ENCODE measurements around the gene GPT2. TPM values are rescaled to one million over a fixed set of nuclear protein-coding genes. Genes with fewer than 3 reads are reported as not detected.

Gene GPT2
- 10 to 100 TPM; 32.1 to 48.6 (median 35.7) TPM for polyA plus RNA-seq (ENCODE audit: insufficient read depth in 1 of 5, insufficient read length in 5 of 5, low replicate concordance in 1 of 5)
- long read RNA-seq, donor 1, transcript GPT2-201 (12 exons, 3,984 nt), result major isoform, 9 of 17 reads
- long read RNA-seq, donor 1, partial matches to known transcripts, result 6 of 17 reads
- long read RNA-seq, donor 1, other reads (novel, unspliced or antisense), result 0 of 17 reads
- long read RNA-seq, donor 2, transcript GPT2-201 (12 exons, 3,984 nt), result major isoform, 6 of 12 reads
- long read RNA-seq, donor 2, partial matches to known transcripts, result 5 of 12 reads
- long read RNA-seq, donor 2, other reads (novel, unspliced or antisense), result 0 of 12 reads
- long read RNA-seq, donor 3, partial matches to known transcripts, result 0 of 6 reads
- long read RNA-seq, donor 3, other reads (novel, unspliced or antisense), result 0 of 6 reads
- long read RNA-seq, donor 4, partial matches to known transcripts, result 0 of 5 reads
- long read RNA-seq, donor 4, other reads (novel, unspliced or antisense), result 0 of 5 reads
- long read RNA-seq, donor 5, transcript GPT2-201 (12 exons, 3,984 nt), result major isoform, 5 of 9 reads
- long read RNA-seq, donor 5, partial matches to known transcripts, result 0 of 9 reads
- long read RNA-seq, donor 5, other reads (novel, unspliced or antisense), result 0 of 9 reads
- long read RNA-seq, donor 6, transcript GPT2-201 (12 exons, 3,984 nt), result major isoform, 5 of 5 reads
- long read RNA-seq, donor 6, partial matches to known transcripts, result 0 of 5 reads
- long read RNA-seq, donor 6, other reads (novel, unspliced or antisense), result 0 of 5 reads
- long read RNA-seq, donor 7, transcript GPT2-201 (12 exons, 3,984 nt), result major isoform, 8 of 9 reads
- long read RNA-seq, donor 7, partial matches to known transcripts, result 0 of 9 reads
- long read RNA-seq, donor 7, other reads (novel, unspliced or antisense), result 0 of 9 reads
- long read RNA-seq, donor 8, transcript GPT2-201 (12 exons, 3,984 nt), result major isoform, 6 of 46 reads
- long read RNA-seq, donor 8, partial matches to known transcripts, result 12 of 46 reads
- long read RNA-seq, donor 8, other reads (novel, unspliced or antisense), result 28 of 46 reads

- peak; percentile 90 for DNase-seq
These were observed at the start of gene GPT2 for GRCh38 chr16:46883690-46884512. Gene GPT2 (plus strand): TSS chr16:46884362. CDS start chr16:46884716, 354 bp downstream.

DNA sequence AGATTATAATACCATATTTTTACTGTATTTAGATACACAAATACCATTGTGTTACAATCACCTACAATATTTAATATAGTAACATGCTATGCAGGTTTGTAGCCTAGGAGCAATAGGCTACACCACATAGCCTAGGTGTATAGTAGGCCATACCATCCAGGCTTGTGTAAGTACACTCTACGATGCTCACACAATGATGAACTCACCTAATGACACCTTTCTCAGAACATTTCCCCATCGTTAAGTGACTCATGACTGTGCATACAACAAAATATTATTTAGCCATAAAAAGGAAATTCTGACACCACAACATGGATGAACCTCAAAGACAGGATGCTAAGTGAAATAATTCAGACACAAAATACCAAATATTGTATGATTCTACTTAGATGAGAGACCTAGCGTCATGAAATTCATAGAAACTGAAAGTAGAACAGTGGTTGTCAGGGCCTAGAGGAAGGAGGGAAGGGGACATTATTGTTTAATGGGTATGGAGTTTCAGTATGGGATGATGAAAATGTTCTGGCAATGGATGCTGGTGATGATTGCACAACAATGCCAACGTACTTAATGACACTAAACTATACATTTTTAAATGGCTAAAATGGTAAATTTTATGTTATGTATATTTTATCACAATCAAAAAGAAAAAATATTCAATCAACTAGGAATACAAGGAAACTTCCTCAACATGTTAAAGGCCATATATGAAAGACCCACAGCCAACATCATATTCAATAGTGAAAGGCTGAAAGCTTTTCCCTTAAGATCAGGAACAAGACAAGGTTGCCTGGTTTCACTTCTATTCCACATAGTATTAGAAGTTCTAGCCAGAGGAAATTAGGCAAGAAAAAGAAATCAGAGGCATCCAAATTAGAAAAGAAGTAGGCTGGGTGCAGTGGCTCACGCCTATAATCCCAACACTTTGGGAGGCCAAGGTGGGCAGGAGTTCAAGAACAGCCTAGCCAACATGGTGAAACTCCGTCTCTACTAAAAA, 47.3 kb upstream of the GPT2 start:
- no peak for DNase-seq

- DNase-seq, result no peak
These were observed 44.1 kb upstream of the GPT2 start for GRCh38 chr16:46839986-46840443.

GRCh38 chr16:46842192-46842895, 41.8 kb upstream of the GPT2 start:
- DNase-seq, result no peak

GRCh38 chr16:46843898-46844642, 40.1 kb upstream of the GPT2 start:
- DNase-seq, result no peak

DNA sequence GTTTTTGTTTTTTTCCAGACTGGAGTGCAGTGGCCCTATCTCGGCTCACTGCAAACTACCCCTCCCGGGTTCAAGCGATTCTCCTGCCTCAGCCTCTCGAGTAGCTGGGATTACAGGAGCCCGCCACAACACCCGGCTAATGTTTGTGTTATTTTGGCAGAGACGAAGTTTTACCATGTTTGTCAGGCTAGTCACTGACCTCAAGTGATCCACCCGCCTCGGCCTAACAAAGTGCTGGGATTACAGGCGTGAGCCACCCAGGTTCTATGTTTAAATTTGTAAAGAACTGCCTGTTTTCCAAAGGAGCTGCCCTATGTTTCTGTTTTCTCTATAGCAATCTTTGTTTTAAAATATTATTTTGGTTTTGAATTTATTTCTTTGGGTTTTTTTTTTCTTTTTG, 39.4 kb upstream of the GPT2 start:
- DNase-seq, result no peak

GRCh38 chr16:46845952-46846351, 38.2 kb upstream of the GPT2 start:
- DNase-seq, result no peak

GRCh38 chr16:46848768-46849764, 35.1 kb upstream of the GPT2 start:
- no peak for DNase-seq

DNA sequence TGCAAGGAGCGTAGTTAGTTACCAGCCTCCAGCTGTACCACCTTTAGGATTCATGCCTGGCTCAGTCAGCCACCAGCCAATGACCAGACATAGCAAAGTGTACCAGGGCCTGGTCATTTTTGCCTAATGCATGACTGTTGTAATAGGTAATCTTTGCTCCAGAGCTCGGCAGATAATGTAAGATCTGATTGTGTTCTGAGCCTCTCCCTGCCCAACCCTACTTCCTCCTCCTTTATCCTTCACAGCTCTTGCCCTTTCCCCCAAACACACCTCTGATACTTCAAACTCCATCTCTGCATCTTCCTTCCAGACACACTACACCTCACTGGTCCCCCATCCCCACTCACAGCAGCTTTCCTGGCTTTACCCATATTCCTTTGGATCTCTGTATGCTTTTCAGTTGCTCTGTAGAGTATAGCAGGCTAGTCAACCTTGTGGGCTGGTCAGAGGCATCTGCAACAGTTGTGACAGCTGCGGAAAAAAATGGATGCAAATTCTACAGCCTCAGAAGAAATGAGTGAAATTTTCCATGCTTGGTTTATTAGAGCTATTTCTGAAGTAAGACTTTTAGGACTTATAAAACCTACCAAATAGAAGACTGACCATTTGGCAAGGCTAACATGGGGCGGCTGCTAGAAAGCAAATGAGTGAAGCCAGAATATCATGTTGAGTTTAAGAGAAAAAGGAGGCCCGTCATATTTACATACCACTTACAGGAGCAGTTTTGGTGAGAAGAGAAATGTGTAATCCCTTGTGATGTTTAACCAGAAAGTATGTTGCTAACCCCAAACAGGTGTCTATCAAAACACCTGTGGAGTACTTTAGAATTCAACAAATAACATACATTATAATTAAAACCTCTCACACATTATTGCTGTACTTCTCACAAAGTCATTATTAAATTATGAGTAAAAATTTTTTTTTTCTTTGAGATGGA, 33.3 kb upstream of the GPT2 start:
- no peak for DNase-seq

- no peak for DNase-seq
These were observed 32.0 kb upstream of the GPT2 start for GRCh38 chr16:46852130-46852529.

DNA sequence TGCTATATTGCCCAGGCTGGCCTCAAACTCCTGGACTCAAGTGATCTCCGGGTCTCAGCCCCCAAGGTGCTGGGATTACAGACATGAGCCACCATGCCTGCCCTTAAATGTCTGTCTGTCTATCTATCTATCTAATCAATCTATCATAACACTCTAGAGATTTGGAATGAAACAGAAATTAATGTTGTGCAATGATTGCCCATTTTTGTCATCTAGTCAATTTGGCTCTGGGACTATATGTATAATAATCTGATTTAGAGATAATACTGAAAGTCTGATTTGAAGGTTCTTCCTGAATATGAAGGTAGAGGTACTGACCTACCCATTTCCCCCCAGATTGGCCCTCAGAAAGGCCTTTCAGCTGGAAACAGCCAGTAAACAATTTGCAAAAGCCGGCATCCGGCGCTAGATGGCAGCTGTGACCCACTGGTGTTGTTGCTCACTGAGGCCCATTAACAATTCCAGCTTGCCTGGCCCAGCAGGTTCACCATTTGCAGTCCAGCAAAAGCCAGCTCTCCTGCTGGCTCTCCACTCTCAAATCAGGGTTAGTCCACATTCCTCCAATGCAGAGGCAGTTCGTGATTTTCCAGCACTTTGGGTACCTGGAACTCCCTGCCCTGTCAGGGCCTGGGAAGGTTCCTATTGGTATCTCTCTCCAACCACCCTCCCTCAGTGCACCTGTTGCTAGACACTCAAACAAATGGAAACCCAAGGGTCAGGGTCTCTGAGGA, 30.3 kb upstream of the GPT2 start:
- DNase-seq, result peak; percentile 55 to 70

GRCh38 chr16:46854846-46855245, 29.3 kb upstream of the GPT2 start:
- DNase-seq, result no peak

DNA sequence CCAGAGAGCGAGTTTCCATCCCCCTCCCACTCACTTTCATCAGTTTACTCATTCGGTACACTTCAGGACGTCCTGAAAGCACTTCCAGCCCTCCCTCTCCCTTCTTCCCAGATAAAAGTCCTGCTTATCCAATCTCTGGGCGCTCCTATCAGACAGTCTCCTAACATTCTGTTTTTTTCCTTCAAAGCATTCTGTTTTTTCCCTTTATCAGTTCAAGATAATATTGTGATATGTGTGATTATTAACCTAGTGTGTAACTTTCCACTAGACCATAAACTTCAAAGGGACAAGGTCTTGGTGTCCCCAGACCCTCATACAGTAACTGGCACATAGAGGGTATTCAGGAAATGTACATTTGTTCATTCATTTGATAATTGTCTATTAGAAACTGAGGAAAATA, 28.8 kb upstream of the GPT2 start:
- no peak for DNase-seq

DNA sequence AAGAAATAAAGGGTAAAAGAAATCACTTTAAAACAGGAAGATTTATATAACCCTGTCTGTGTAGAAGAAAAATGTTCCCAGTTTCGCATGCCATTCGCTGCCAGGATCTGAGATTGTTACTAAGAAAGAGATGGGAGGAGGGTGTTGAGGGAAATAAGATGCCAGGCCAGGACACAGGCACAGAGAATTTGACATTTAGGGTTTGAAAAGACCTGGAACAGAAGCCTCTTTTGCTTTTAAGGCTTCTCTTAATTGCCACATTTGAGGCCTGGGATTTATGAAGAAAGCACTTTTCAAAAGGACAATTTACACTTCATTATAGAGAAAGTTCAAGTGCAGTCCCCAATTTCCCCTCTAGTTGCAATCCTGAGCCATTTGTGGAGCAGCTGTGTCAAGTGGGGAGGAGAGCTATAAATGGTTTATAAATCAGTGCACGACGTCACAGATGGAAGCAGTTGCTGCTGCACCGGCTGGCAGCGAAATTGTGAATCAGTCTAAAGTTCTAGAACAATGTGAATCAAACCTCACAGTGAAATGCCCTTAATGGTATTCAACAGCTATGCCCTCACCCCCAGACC, 26.7 kb upstream of the GPT2 start:
- DNase-seq, result peak in 1 of 2 donors; percentile 32

DNA sequence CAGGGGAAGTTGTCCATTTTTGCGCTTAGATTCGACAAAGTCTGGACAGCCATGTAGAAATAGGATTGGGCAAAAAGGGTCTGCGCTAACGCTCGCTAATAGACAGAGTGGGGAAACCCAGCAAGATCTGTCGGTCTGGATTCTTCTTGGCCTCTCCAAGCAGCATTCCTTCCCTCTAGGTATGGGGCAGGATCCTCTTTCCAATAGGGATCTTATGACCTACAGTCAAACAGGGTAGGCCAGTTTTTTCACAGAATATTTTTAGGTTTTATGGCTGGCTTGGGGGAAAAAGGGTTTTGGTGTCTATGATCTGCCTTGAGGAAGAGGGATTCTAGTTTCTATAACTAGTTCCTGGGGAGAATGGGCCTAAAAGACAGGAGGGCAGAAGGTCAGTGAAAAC, 26.0 kb upstream of the GPT2 start:
- DNase-seq, result no peak

All from right lung (tissue), 10 donors.